Measurements from ENCODE around the gene TTBK1. TPM values are rescaled to one million over a fixed set of nuclear protein-coding genes. Genes with fewer than 3 reads are reported as not detected.

The TTBK1 gene
- total and polyA plus RNA-seq, 9 donors: 0.03 to 0.11 (median 0.06) TPM; not detected in 6

DNA sequence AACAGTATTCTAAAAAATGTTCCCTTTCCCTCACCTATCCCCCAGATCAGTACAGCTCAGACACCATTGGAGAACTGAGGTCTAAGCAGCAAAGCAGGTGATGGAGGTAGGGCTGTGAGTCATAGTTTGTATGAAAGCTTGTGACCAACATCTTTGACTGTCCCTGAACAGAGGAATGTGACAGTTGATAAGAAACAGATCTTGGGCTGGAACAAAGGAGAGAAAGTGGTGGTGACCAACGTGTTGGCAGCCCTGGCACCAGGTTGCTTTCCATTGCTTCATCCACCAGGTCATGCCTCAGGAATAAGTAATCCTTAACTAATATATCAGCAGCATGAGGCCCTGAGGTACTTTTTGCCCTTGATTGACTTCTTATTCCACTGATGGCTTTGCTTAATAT is 85.2 kb downstream of the TTBK1 start:
- 37 to 56% (median 50%) methylated on average over 1 of the region's 1 CpG for WGBS, 3 donors
- TF ChIP-seq EP300 (IDR thresholded peaks at IDR 0.05) (no peak), POLR2A (IDR thresholded peaks at IDR 0.05) (no peak)
- TF ChIP-seq, protein P1, sequence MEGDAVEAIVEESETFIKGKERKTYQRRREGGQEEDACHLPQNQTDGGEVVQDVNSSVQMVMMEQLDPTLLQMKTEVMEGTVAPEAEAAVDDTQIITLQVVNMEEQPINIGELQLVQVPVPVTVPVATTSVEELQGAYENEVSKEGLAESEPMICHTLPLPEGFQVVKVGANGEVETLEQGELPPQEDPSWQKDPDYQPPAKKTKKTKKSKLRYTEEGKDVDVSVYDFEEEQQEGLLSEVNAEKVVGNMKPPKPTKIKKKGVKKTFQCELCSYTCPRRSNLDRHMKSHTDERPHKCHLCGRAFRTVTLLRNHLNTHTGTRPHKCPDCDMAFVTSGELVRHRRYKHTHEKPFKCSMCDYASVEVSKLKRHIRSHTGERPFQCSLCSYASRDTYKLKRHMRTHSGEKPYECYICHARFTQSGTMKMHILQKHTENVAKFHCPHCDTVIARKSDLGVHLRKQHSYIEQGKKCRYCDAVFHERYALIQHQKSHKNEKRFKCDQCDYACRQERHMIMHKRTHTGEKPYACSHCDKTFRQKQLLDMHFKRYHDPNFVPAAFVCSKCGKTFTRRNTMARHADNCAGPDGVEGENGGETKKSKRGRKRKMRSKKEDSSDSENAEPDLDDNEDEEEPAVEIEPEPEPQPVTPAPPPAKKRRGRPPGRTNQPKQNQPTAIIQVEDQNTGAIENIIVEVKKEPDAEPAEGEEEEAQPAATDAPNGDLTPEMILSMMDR (IDR thresholded peaks at IDR 0.05): no peak
- no peaks in the 10 kb centered on the region for H3K4me1 ChIP-seq (ENCODE audit: insufficient read depth)
- no peaks in the 10 kb centered on the region for H3K9me3 ChIP-seq
- no peak overlapping the region for H3K27ac ChIP-seq
- H3K36me3 ChIP-seq: no peaks in the 10 kb centered on the region
- no peak for DNase-seq
- no peak overlapping the region for H3K4me3 ChIP-seq
- no peaks in the 10 kb centered on the region for H3K27me3 ChIP-seq
- intact Hi-C loops (cut with DNase I): no loop called here

DNA sequence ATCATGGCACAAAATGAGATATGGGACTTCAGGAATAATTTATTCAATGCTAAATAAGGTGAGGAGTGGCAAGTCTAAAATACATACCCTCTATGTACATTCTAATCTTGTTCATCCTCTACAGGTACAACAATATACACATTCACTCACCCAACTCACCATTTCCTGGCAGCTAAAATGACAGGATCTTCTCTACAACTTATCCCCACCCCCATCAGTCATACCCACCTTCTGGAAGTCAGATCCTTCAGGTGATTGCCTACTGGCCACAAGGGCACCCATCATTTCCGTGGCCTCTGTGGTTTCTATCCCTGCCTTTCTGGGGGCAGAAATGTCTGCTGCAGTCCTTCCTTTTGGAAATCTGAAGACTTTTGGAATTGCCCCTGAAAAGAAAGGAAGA is 88.2 kb downstream of the TTBK1 start:
- DNase-seq: no peak
- Histone ChIP-seq H3K4me1 (ENCODE audit: insufficient read depth) (no peaks in the 10 kb centered on the region), H3K36me3 (no peaks in the 10 kb centered on the region), H3K9me3 (no peaks in the 10 kb centered on the region), H3K4me3 (no peak overlapping the region), H3K27ac (no peak overlapping the region), H3K27me3 (no peaks in the 10 kb centered on the region)
- no peak for TF ChIP-seq EP300 (IDR thresholded peaks at IDR 0.05)
- TF ChIP-seq POLR2A (IDR thresholded peaks at IDR 0.05): no peak
- TF ChIP-seq, protein P1 (IDR thresholded peaks at IDR 0.05): no peak
- 92 to 95% (median 92%) methylated on average over 1 of the region's 1 CpG for WGBS, 3 donors
- intact Hi-C loops (cut with DNase I): loop anchor here in 1 of 4 donors (10.0 kb wide), 1 partner anchor 77 kb away; no protein-coding TSS in a partner anchor

DNA sequence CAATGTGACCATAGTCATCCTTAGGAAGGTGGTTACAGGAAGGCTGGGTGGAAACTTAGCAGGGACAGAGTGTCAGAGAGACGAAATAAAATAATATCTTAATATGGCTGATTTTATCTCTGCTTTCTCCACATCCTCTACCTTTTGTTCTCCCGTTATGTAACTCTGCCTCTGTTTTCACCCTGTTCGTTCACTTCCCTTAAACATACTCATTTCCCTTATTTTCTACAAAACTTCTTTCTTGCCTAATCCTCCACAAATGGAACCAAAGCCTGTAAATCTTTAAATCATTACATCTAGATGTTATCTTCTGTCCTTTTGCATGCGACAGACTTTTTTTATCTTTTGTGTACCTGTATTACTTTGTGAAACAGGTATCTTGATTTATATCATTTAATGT is 88.6 kb downstream of the TTBK1 start:
- intact Hi-C loops (cut with DNase I): loop anchor here in 1 of 4 donors (10.0 kb wide), 1 partner anchor 77 kb away; no protein-coding TSS in a partner anchor
- no peak for DNase-seq
- WGBS, 3 donors: 85 to 92% (median 87%) methylated on average over 4 of the region's 4 CpGs
- Histone ChIP-seq H3K27ac (no peak overlapping the region), H3K27me3 (no peaks in the 10 kb centered on the region), H3K4me3 (no peak overlapping the region), H3K4me1 (ENCODE audit: insufficient read depth) (no peaks in the 10 kb centered on the region), H3K36me3 (no peaks in the 10 kb centered on the region), H3K9me3 (no peaks in the 10 kb centered on the region)
- TF ChIP-seq EP300 (IDR thresholded peaks at IDR 0.05): no peak
- no peak for TF ChIP-seq POLR2A (IDR thresholded peaks at IDR 0.05)
- TF ChIP-seq, protein P1 (IDR thresholded peaks at IDR 0.05): no peak

DNA sequence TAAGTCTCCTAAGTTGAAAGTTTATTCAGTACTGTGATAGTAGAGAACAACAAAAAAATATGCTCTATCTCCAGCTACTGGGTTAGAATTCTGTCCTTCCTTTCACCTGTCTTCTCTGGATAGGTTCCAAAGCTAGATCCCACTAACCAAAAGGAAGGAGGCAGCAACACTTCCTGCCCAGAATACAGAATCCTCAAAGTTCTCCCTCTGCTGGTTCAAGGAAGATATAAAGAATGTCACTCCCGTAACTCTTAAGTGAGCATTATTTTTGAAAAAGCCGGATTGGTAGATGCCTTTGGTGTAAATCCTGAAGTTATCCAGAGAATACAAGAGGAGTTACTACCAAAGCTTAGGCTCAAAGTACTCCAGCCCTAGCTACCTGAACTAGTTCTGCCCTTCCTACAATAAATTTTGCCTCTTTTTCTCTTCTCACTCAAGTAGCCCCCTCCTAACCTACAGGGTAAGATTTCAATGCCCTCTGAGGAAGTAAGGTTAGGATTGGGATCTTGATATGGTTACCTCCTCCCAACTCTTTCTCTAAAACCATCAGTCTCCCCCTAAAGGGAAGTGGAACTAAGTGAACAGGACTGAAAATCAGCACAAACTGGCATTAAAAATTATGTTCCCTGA is 91.3 kb downstream of the TTBK1 start:
- 17 to 32% (median 22%) methylated on average over 2 of the region's 2 CpGs for WGBS, 3 donors
- Histone ChIP-seq H3K9me3 (no peaks in the 10 kb centered on the region), H3K27ac (no peak overlapping the region), H3K4me1 (ENCODE audit: insufficient read depth) (no peaks in the 10 kb centered on the region), H3K36me3 (no peaks in the 10 kb centered on the region), H3K4me3 (no peak overlapping the region), H3K27me3 (no peaks in the 10 kb centered on the region)
- TF ChIP-seq POLR2A (IDR thresholded peaks at IDR 0.05): no peak
- TF ChIP-seq, protein P1 (IDR thresholded peaks at IDR 0.05): peak in 1 of 3 donors; percentile 19
- DNase-seq: no peak
- intact Hi-C loops (cut with DNase I): loop anchor here in 1 of 4 donors (10.0 kb wide), 1 partner anchor 80 kb away; no protein-coding TSS in a partner anchor
